Cardiac muscle cell (in vitro differentiated cells and primary cell): ENCODE measurements around the gene OGFOD2. TPM values are rescaled to one million over a fixed set of nuclear protein-coding genes. Genes with fewer than 3 reads are reported as not detected.

ENCODE experiments used
- DNase-seq, 2 donors: peaks; one replicate each; pipeline versions ENCODE4 v3.0.0 to v3.0.0-alpha.2; 2010 to 2017; ENCODE audit warnings: low read depth in 1 of 2, low spot score in 1 of 2
- H3K27ac ChIP-seq: fragments of 200-600 bp; sonication (generic); 2 replicates; pipeline ENCODE4 v1.5.1; 2016
- H3K27me3 ChIP-seq: fragments of 200-600 bp; sonication (generic); 2 replicates; pipeline ENCODE4 v1.6.0; 2016; ENCODE audit warnings: control low read depth
- H3K36me3 ChIP-seq: fragments of 200-600 bp; sonication (generic); 2 replicates; pipeline ENCODE4 v1.5.1; 2016; ENCODE audit warnings: control low read depth
- H3K4me1 ChIP-seq: fragments of 200-600 bp; sonication (generic); 2 replicates; pipeline ENCODE4 v1.8.1; 2017; ENCODE audit warnings: low read depth, mild to moderate bottlenecking, mixed run types
- H3K4me3 ChIP-seq: fragments of 200-600 bp; sonication (generic); 2 replicates; pipeline ENCODE4 v1.5.1; 2016; ENCODE audit warnings: mild to moderate bottlenecking
- H3K9me3 ChIP-seq: fragments of 200-600 bp; sonication (generic); 2 replicates; pipeline ENCODE4 v1.5.1; 2017; ENCODE audit warnings: low read depth, mild to moderate bottlenecking, control low read depth
- CTCF ChIP-seq: IDR thresholded peaks from 2 replicates; pipeline ENCODE4 v1.5.1; 2012; ENCODE audit warnings: low read depth, mild to moderate bottlenecking, low read length
- polyA plus RNA-seq: library from polyadenylated mRNA; unstranded; fragments of >200 nt; fragmentation: Nextera tagmentation; extraction: Ambion mirVana; gene quantifications from 2 replicates; pipeline ENCODE4 v1.2.1, GENCODE V29; 2016
- total RNA-seq: library from RNA; depleted of rRNA; stranded (reverse); fragments of >200 nt; gene quantifications from 2 replicates; pipeline ENCODE4 v1.2.3, GENCODE V29; 2016

The OGFOD2 gene
- total and polyA plus RNA-seq, 2 experiments from 2014 or later = 41.8 to 44.4 TPM

GRCh38 chr12:122982963-122983788 is 8.1 kb downstream of the OGFOD2 start:
- Histone ChIP-seq H3K9me3 (no peaks in the 10 kb centered on the region), H3K4me3 (no peak overlapping the region), H3K4me1 (peaks cover 14% of the 10 kb centered on the region), H3K27me3 (no peaks in the 10 kb centered on the region), H3K36me3 (no peaks in the 10 kb centered on the region), H3K27ac (no peak overlapping the region)
- no peak for DNase-seq
- no peak for TF ChIP-seq CTCF

GRCh38 chr12:122983789-122984515 is 8.9 kb downstream of the OGFOD2 start:
- H3K4me3 ChIP-seq = no peak overlapping the region
- H3K4me1 ChIP-seq = peaks cover 14% of the 10 kb centered on the region
- no peaks in the 10 kb centered on the region for H3K27me3 ChIP-seq
- peak overlapping the region; percentile 30 for H3K27ac ChIP-seq
- H3K9me3 ChIP-seq = no peaks in the 10 kb centered on the region
- H3K36me3 ChIP-seq = no peaks in the 10 kb centered on the region
- peak in 1 of 2 donors; percentile 54 for DNase-seq
- no peak for TF ChIP-seq CTCF

GRCh38 chr12:122984612-122985337 is 9.7 kb downstream of the OGFOD2 start:
- H3K4me3 ChIP-seq = no peak overlapping the region
- DNase-seq = peak in 1 of 2 donors; percentile 54
- H3K27me3 ChIP-seq = no peaks in the 10 kb centered on the region
- H3K36me3 ChIP-seq = no peaks in the 10 kb centered on the region
- H3K27ac ChIP-seq = peak overlapping the region; percentile 30
- TF ChIP-seq CTCF = no peak
- no peaks in the 10 kb centered on the region for H3K9me3 ChIP-seq
- H3K4me1 ChIP-seq = peaks cover 9% of the 10 kb centered on the region

GRCh38 chr12:122985338-122986257 is 10.6 kb downstream of the OGFOD2 start:
- H3K27ac ChIP-seq = peak overlapping the region; percentile 30
- H3K4me3 ChIP-seq = no peak overlapping the region
- H3K27me3 ChIP-seq = no peaks in the 10 kb centered on the region
- TF ChIP-seq CTCF = no peak
- H3K4me1 ChIP-seq = peaks cover 8% of the 10 kb centered on the region
- DNase-seq = no peak
- H3K9me3 ChIP-seq = no peaks in the 10 kb centered on the region
- no peaks in the 10 kb centered on the region for H3K36me3 ChIP-seq
